GM23338 (cell line): ENCODE results near the gene ANKRD22. TPM values are rescaled to one million over a fixed set of nuclear protein-coding genes. Genes with fewer than 3 reads are reported as not detected.

Experiments
- ATAC-seq: fragments of 200-7000 bp; cut with Tn5 transposase; 3 replicates; pipeline ENCODE4 v1.9.1; 2020
- DNase-seq: peaks from one replicate; pipeline ENCODE4 v3.0.0-alpha.2; 2015; ENCODE audit warnings: low spot score
- H2AFZ ChIP-seq: fragments of 200-600 bp; sonication (generic); 2 replicates; pipeline ENCODE4 v1.8.0; 2016; ENCODE audit warnings: antibody characterized with exemption, mild to moderate bottlenecking, moderate library complexity
- H3F3A ChIP-seq: fragments of 200-600 bp; sonication (generic); replicated peaks from 2 replicates; pipeline ENCODE4 v1.8.0; 2017; ENCODE audit warnings: antibody characterized with exemption, mixed run types, low read depth
- H3K27ac ChIP-seq: fragments of 200-600 bp; sonication (generic); 2 replicates; pipeline ENCODE4 v1.6.1; 2016; ENCODE audit warnings: low read depth
- H3K27me3 ChIP-seq: fragments of 200-600 bp; sonication (generic); 2 replicates; pipeline ENCODE4 v1.8.0; 2016; ENCODE audit warnings: mild to moderate bottlenecking, mixed run types, moderate library complexity; ENCODE audit not compliant: insufficient read depth
- H3K36me3 ChIP-seq: fragments of 200-600 bp; sonication (generic); 2 replicates; pipeline ENCODE4 v1.8.0; 2016; ENCODE audit warnings: mild to moderate bottlenecking; ENCODE audit not compliant: insufficient read depth
- H3K4me1 ChIP-seq: fragments of 200-600 bp; sonication (generic); 2 replicates; pipeline ENCODE4 v1.8.0; 2016; ENCODE audit warnings: mild to moderate bottlenecking, moderate library complexity; ENCODE audit not compliant: insufficient read depth
- H3K4me2 ChIP-seq: fragments of 200-600 bp; sonication (generic); 2 replicates; pipeline ENCODE4 v1.7.1; 2017; ENCODE audit warnings: mixed run types
- H3K4me3 ChIP-seq: fragments of 200-600 bp; sonication (generic); 2 replicates; pipeline ENCODE4 v1.6.1; 2016; ENCODE audit warnings: mixed run types
- H3K79me2 ChIP-seq: fragments of 200-600 bp; sonication (generic); replicated peaks from 2 replicates; pipeline ENCODE4 v1.8.0; 2017; ENCODE audit warnings: mild to moderate bottlenecking; ENCODE audit not compliant: insufficient read depth
- H3K9me2 ChIP-seq: fragments of 200-600 bp; sonication (generic); 2 replicates; pipeline ENCODE4 v1.8.0; 2017; ENCODE audit not compliant: insufficient read depth
- H4K20me1 ChIP-seq: fragments of 200-600 bp; sonication (generic); replicated peaks from 2 replicates; pipeline ENCODE4 v1.8.0; 2017; ENCODE audit warnings: mild to moderate bottlenecking; ENCODE audit not compliant: insufficient read depth
- H3K27ac Mint-ChIP-seq: 2 replicates; pipeline ENCODE4 v1.8.0; 2020; ENCODE audit warnings: inconsistent platforms, mild to moderate bottlenecking, moderate library complexity, mixed read lengths
- H3K27me3 Mint-ChIP-seq: 3 replicates; pipeline ENCODE4 v1.8.0; 2022; ENCODE audit warnings: low read depth, mild to moderate bottlenecking, moderate library complexity, mixed read lengths, inconsistent platforms; ENCODE audit not compliant: insufficient read depth, poor library complexity
- H3K36me3 Mint-ChIP-seq: 3 replicates; pipeline ENCODE4 v1.8.0; 2021; ENCODE audit warnings: low read depth, mild to moderate bottlenecking, inconsistent platforms, moderate library complexity, mixed read lengths
- H3K4me1 Mint-ChIP-seq: 3 replicates; pipeline ENCODE4 v1.8.0; 2020; ENCODE audit warnings: mild to moderate bottlenecking, inconsistent platforms, mixed read lengths
- H3K4me3 Mint-ChIP-seq: 3 replicates; pipeline ENCODE4 v1.8.0; 2021; ENCODE audit warnings: moderate library complexity, mild to moderate bottlenecking, inconsistent platforms, mixed read lengths
- H3K9me3 Mint-ChIP-seq: 3 replicates; pipeline ENCODE4 v1.8.0; 2020; ENCODE audit warnings: moderate library complexity, mild to moderate bottlenecking, inconsistent platforms, mixed read lengths
- CTCF ChIP-seq, 2 experiments: fragments of 200-600 bp in 1 of 2; sonication (generic) in 1 of 2; conservative IDR thresholded peaks; 2 replicates each; pipeline versions ENCODE4 v1.5.1 to v1.6.1; 2016 to 2017; ENCODE audit warnings: antibody characterized with exemption in 2 of 2, low read depth in 2 of 2, mild to moderate bottlenecking in 2 of 2, moderate library complexity in 1 of 2
- ETS1 ChIP-seq: IDR thresholded peaks from 2 replicates; pipeline ENCODE4 v1.6.1; 2016; ENCODE audit warnings: antibody characterized with exemption
- EZH2 ChIP-seq: fragments of 200-600 bp; sonication (generic); IDR thresholded peaks from one replicate; pipeline ENCODE4 v1.8.0; 2017; ENCODE audit warnings: antibody characterized with exemption, mild to moderate bottlenecking, low read depth; ENCODE audit not compliant: unreplicated experiment
- EZH2phosphoT487 ChIP-seq: fragments of 200-600 bp; sonication (generic); IDR thresholded peaks from one replicate; pipeline ENCODE4 v1.8.1; 2018; ENCODE audit warnings: antibody characterized with exemption; ENCODE audit not compliant: unreplicated experiment
- JUNB ChIP-seq: IDR thresholded peaks from one replicate; pipeline ENCODE4 v1.6.1; 2016; ENCODE audit warnings: antibody characterized with exemption; ENCODE audit not compliant: unreplicated experiment
- STAT1 ChIP-seq: IDR thresholded peaks from one replicate; pipeline ENCODE4 v1.6.1; 2016; ENCODE audit warnings: antibody characterized with exemption; ENCODE audit not compliant: unreplicated experiment
- ZNF114 ChIP-seq: fragments of 250-450 bp; sonication (Bioruptor Pico); IDR thresholded peaks from 2 replicates; pipeline ENCODE4 v1.5.0; 2020; ENCODE audit warnings: mild to moderate bottlenecking, moderate library complexity
- ZNF462 ChIP-seq: fragments of 250-450 bp; sonication (Bioruptor Pico); IDR thresholded peaks from 2 replicates; pipeline ENCODE4 v1.5.0; 2020; ENCODE audit warnings: mild to moderate bottlenecking, moderate library complexity
- polyA plus RNA-seq: library from polyadenylated mRNA; unstranded; fragments of >200 nt; fragmentation: Nextera tagmentation; extraction: Ambion mirVana; gene quantifications from 2 replicates; pipeline ENCODE4 v1.2.1, GENCODE V29; 2016
- total RNA-seq: library from RNA; depleted of rRNA; stranded (reverse); fragments of >200 nt; shearing (Covaris generic); gene quantifications from 2 replicates; pipeline ENCODE4 v1.2.3, GENCODE V29; 2014
- TF ChIP-seq, protein P1 (sequence below): IDR thresholded peaks from one replicate; pipeline ENCODE4 v1.6.1; 2018; ENCODE audit warnings: antibody characterized with exemption; ENCODE audit not compliant: unreplicated experiment

ANKRD22 gene
- total and polyA plus RNA-seq, 2 experiments from 2014 or later = not detected

GRCh38 chr10:88783724-88784123 lies 67.9 kb downstream of the ANKRD22 start:
- no peak for TF ChIP-seq EZH2phosphoT487
- no peak for TF ChIP-seq ETS1
- TF ChIP-seq JUNB = no peak
- no peak for TF ChIP-seq ZNF462 (CRISPR knock-in tag)
- no peak for TF ChIP-seq STAT1
- TF ChIP-seq, protein P1, sequence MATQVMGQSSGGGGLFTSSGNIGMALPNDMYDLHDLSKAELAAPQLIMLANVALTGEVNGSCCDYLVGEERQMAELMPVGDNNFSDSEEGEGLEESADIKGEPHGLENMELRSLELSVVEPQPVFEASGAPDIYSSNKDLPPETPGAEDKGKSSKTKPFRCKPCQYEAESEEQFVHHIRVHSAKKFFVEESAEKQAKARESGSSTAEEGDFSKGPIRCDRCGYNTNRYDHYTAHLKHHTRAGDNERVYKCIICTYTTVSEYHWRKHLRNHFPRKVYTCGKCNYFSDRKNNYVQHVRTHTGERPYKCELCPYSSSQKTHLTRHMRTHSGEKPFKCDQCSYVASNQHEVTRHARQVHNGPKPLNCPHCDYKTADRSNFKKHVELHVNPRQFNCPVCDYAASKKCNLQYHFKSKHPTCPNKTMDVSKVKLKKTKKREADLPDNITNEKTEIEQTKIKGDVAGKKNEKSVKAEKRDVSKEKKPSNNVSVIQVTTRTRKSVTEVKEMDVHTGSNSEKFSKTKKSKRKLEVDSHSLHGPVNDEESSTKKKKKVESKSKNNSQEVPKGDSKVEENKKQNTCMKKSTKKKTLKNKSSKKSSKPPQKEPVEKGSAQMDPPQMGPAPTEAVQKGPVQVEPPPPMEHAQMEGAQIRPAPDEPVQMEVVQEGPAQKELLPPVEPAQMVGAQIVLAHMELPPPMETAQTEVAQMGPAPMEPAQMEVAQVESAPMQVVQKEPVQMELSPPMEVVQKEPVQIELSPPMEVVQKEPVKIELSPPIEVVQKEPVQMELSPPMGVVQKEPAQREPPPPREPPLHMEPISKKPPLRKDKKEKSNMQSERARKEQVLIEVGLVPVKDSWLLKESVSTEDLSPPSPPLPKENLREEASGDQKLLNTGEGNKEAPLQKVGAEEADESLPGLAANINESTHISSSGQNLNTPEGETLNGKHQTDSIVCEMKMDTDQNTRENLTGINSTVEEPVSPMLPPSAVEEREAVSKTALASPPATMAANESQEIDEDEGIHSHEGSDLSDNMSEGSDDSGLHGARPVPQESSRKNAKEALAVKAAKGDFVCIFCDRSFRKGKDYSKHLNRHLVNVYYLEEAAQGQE = no peak
- no peak for TF ChIP-seq ZNF114 (CRISPR knock-in tag)
- TF ChIP-seq CTCF (conservative IDR thresholded peaks at IDR 0.05; ENCODE audit: low read depth in 2 of 2) = no peak
- TF ChIP-seq EZH2 = no peak
- no peak overlapping the region for H3K4me2 ChIP-seq
- H3F3A ChIP-seq = no peaks in the 10 kb centered on the region
- no peak overlapping the region for H3K27ac Mint-ChIP-seq
- no peak overlapping the region for H3K4me3 ChIP-seq
- H2AFZ ChIP-seq = no peak overlapping the region
- H3K79me2 ChIP-seq = no peaks in the 10 kb centered on the region
- ATAC-seq = no peak
- peaks cover 4% of the 10 kb centered on the region; the same call in 1 of the 3 replicates for H3K4me1 Mint-ChIP-seq
- no peaks in the 10 kb centered on the region for H3K36me3 ChIP-seq
- no peaks in the 10 kb centered on the region for H3K4me1 ChIP-seq
- no peaks in the 10 kb centered on the region for H3K27me3 Mint-ChIP-seq
- H4K20me1 ChIP-seq = no peaks in the 10 kb centered on the region
- no peak overlapping the region for H3K27ac ChIP-seq
- H3K9me2 ChIP-seq = no peaks in the 10 kb centered on the region
- DNase-seq = no peak
- H3K4me3 Mint-ChIP-seq = no peak overlapping the region
- H3K36me3 Mint-ChIP-seq = no peaks in the 10 kb centered on the region
- H3K27me3 ChIP-seq = no peaks in the 10 kb centered on the region
- H3K9me3 Mint-ChIP-seq = no peaks in the 10 kb centered on the region
